Fibroblast of skin of back (primary cell): ENCODE data around the gene RGS2.

Experiments used
- DNase-seq: peaks from one replicate; pipeline ENCODE4 v3.0.0-alpha.2; 2013

RGS2 gene

GRCh38 chr1:192830595-192831246, 21.9 kb downstream of the RGS2 start:
- no peak for DNase-seq

GRCh38 chr1:192831706-192832355, 23.0 kb downstream of the RGS2 start:
- no peak for DNase-seq

- DNase-seq = no peak
Observed at GRCh38 chr1:192832492-192832891, 23.7 kb downstream of the RGS2 start.

GRCh38 chr1:192835116-192835515, 26.3 kb downstream of the RGS2 start:
- no peak for DNase-seq

GRCh38 chr1:192839162-192840066, 30.6 kb downstream of the RGS2 start:
- no peak for DNase-seq

- no peak for DNase-seq
Observed at GRCh38 chr1:192844360-192844759, 35.5 kb downstream of the RGS2 start.

GRCh38 chr1:192846950-192847349, 38.1 kb downstream of the RGS2 start:
- no peak for DNase-seq

GRCh38 chr1:192849011-192849410, 40.2 kb downstream of the RGS2 start:
- no peak for DNase-seq

GRCh38 chr1:192849442-192849841, 40.6 kb downstream of the RGS2 start:
- DNase-seq = no peak

GRCh38 chr1:192852001-192852947, 43.4 kb downstream of the RGS2 start:
- DNase-seq = no peak

GRCh38 chr1:192858456-192858855, 49.6 kb downstream of the RGS2 start:
- no peak for DNase-seq

GRCh38 chr1:192859808-192860207, 51.0 kb downstream of the RGS2 start:
- no peak for DNase-seq

- DNase-seq = no peak
Observed at GRCh38 chr1:192860478-192861185, 51.8 kb downstream of the RGS2 start.

- DNase-seq = no peak
Observed at GRCh38 chr1:192861860-192862259, 53.0 kb downstream of the RGS2 start.
